ENCODE data around the gene DNAH3.

The DNAH3 gene

DNA sequence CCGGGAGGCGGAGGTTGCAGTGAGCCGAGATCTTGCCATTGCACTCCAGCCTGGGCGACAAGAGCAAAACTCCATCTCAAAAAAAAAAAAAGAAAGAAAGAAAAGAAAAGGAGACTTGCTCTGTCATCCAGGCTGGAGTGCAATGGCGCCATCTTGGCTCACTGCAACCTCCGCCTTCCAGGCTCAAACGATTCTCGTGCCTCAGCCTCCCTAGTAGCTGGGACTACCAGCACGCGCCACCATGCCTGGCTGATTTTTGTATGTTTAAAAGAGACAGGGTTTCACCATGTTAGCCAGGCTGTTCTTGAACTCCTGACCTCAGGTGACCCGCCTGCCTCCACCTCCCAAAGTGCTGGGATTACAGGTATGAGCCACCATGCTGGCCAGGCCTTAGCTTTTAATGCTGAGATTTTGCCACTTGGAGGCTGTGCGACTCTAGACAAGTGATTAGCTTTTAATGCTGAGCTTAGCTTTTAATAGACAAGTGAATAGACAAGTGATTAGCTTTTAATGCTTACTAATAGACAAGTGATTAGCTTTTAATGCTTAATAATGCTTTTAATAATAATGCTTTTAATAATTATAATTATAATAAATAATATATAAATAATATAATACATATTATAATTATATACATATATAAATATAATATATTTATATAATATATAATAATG, 17.4 kb upstream of the DNAH3 start:
- no peak overlapping the region for H3K9ac ChIP-seq (ENCODE audit: low read depth, low read length, poor library complexity, severe bottlenecking)
- no peaks in the 10 kb centered on the region; the same call in 1 of the 2 replicates for H3K36me3 ChIP-seq (ENCODE audit: insufficient read depth, low read length)
- H3K4me3 ChIP-seq (ENCODE audit: low read length, poor library complexity, severe bottlenecking) = no peak overlapping the region
- H2AFZ ChIP-seq (ENCODE audit: low read length) = no peak overlapping the region
- H3K9me2 ChIP-seq (replicated peaks; ENCODE audit: low read depth, low read length) = no peaks in the 10 kb centered on the region
- TF ChIP-seq, protein P1, sequence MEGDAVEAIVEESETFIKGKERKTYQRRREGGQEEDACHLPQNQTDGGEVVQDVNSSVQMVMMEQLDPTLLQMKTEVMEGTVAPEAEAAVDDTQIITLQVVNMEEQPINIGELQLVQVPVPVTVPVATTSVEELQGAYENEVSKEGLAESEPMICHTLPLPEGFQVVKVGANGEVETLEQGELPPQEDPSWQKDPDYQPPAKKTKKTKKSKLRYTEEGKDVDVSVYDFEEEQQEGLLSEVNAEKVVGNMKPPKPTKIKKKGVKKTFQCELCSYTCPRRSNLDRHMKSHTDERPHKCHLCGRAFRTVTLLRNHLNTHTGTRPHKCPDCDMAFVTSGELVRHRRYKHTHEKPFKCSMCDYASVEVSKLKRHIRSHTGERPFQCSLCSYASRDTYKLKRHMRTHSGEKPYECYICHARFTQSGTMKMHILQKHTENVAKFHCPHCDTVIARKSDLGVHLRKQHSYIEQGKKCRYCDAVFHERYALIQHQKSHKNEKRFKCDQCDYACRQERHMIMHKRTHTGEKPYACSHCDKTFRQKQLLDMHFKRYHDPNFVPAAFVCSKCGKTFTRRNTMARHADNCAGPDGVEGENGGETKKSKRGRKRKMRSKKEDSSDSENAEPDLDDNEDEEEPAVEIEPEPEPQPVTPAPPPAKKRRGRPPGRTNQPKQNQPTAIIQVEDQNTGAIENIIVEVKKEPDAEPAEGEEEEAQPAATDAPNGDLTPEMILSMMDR (conservative IDR thresholded peaks at IDR 0.05; ENCODE audit: low read length) = no peak
- no peak for TF ChIP-seq EZH2phosphoT487 (IDR thresholded peaks at IDR 0.05; ENCODE audit: borderline replicate concordance)
- no peaks in the 10 kb centered on the region for H3K79me2 ChIP-seq (ENCODE audit: insufficient read depth, low read length)
- H3K27me3 ChIP-seq (ENCODE audit: insufficient read depth, low read length, poor library complexity, severe bottlenecking) = no peaks in the 10 kb centered on the region
- no peaks in the 10 kb centered on the region for H4K20me1 ChIP-seq (ENCODE audit: insufficient read depth, low read length, poor library complexity, severe bottlenecking)
- H3K9me3 ChIP-seq (ENCODE audit: insufficient read depth, low read depth, low read length) = no peaks in the 10 kb centered on the region
- H3K4me1 ChIP-seq (ENCODE audit: insufficient read depth, low read length, poor library complexity, severe bottlenecking) = no peaks in the 10 kb centered on the region
- H3K4me2 ChIP-seq (ENCODE audit: low read depth, low read length, poor library complexity, severe bottlenecking) = no peak overlapping the region
- H3F3A ChIP-seq (ENCODE audit: low read depth) = no peaks in the 10 kb centered on the region

DNA sequence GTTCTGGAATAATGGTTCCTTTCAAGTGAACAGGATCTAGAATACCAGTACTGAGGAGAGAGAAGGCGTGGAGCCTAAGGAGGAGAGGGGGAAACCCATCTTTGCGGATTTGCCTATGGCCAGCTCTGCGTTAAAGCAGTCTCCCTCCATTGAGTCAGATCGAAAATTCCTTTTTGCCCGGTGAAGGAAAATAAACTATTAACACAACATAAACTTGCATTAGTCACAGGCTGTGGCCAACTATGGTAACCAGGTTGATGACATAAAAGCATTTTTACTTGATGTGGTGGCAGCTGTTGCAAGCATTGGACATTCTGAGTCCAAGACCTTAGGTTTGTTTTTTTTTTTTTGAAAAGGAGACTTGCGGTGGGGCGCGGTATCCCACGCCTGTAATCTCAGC, 16.7 kb upstream of the DNAH3 start:
- H3K79me2 ChIP-seq (ENCODE audit: insufficient read depth, low read length) = no peaks in the 10 kb centered on the region
- no peaks in the 10 kb centered on the region for H3K27me3 ChIP-seq (ENCODE audit: insufficient read depth, low read length, poor library complexity, severe bottlenecking)
- H3K36me3 ChIP-seq (ENCODE audit: insufficient read depth, low read length) = no peaks in the 10 kb centered on the region; the same call in 1 of the 2 replicates
- no peak overlapping the region for H3K4me2 ChIP-seq (ENCODE audit: low read depth, low read length, poor library complexity, severe bottlenecking)
- no peak overlapping the region for H3K9ac ChIP-seq (ENCODE audit: low read depth, low read length, poor library complexity, severe bottlenecking)
- no peaks in the 10 kb centered on the region for H3K4me1 ChIP-seq (ENCODE audit: insufficient read depth, low read length, poor library complexity, severe bottlenecking)
- H3K9me3 ChIP-seq (ENCODE audit: insufficient read depth, low read depth, low read length) = no peaks in the 10 kb centered on the region
- no peaks in the 10 kb centered on the region for H4K20me1 ChIP-seq (ENCODE audit: insufficient read depth, low read length, poor library complexity, severe bottlenecking)
- no peaks in the 10 kb centered on the region for H3F3A ChIP-seq (ENCODE audit: low read depth)
- H3K9me2 ChIP-seq (replicated peaks; ENCODE audit: low read depth, low read length) = no peaks in the 10 kb centered on the region
- no peak overlapping the region for H2AFZ ChIP-seq (ENCODE audit: low read length)
- H3K4me3 ChIP-seq (ENCODE audit: low read length, poor library complexity, severe bottlenecking) = no peak overlapping the region
- TF ChIP-seq, protein P1 (conservative IDR thresholded peaks at IDR 0.05; ENCODE audit: low read length) = no peak
- no peak for TF ChIP-seq EZH2phosphoT487 (IDR thresholded peaks at IDR 0.05; ENCODE audit: borderline replicate concordance)

DNA sequence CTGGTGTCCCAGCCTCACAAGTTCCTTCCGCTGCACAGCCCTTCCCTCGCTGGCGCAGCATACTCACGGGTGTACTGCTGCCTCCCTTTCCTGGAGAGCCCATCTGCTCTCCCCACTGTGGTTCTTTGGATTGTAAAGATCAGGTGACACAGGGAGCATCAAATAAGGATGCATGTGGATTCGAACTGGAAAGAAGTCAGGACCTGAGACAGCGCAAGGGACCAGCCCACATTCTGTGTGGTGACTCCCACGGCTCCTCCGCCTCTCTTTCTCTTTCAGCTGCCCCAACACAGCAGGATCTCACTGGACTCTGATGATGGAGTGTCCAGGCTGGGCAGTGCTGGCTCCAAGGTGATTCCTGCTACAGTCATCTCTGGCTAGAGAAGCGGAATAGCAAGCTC, 15.9 kb upstream of the DNAH3 start:
- no peaks in the 10 kb centered on the region for H4K20me1 ChIP-seq (ENCODE audit: insufficient read depth, low read length, poor library complexity, severe bottlenecking)
- H2AFZ ChIP-seq (ENCODE audit: low read length) = no peak overlapping the region
- H3K9ac ChIP-seq (ENCODE audit: low read depth, low read length, poor library complexity, severe bottlenecking) = no peak overlapping the region
- H3K36me3 ChIP-seq (ENCODE audit: insufficient read depth, low read length) = no peaks in the 10 kb centered on the region; the same call in 1 of the 2 replicates
- H3K79me2 ChIP-seq (ENCODE audit: insufficient read depth, low read length) = no peaks in the 10 kb centered on the region
- no peak overlapping the region for H3K4me3 ChIP-seq (ENCODE audit: low read length, poor library complexity, severe bottlenecking)
- H3K4me2 ChIP-seq (ENCODE audit: low read depth, low read length, poor library complexity, severe bottlenecking) = no peak overlapping the region
- H3K4me1 ChIP-seq (ENCODE audit: insufficient read depth, low read length, poor library complexity, severe bottlenecking) = no peaks in the 10 kb centered on the region
- no peaks in the 10 kb centered on the region for H3F3A ChIP-seq (ENCODE audit: low read depth)
- no peaks in the 10 kb centered on the region for H3K27me3 ChIP-seq (ENCODE audit: insufficient read depth, low read length, poor library complexity, severe bottlenecking)
- no peaks in the 10 kb centered on the region for H3K9me2 ChIP-seq (replicated peaks; ENCODE audit: low read depth, low read length)
- TF ChIP-seq, protein P1 (conservative IDR thresholded peaks at IDR 0.05; ENCODE audit: low read length) = no peak
- no peak for TF ChIP-seq EZH2phosphoT487 (IDR thresholded peaks at IDR 0.05; ENCODE audit: borderline replicate concordance)
- H3K9me3 ChIP-seq (ENCODE audit: insufficient read depth, low read depth, low read length) = no peaks in the 10 kb centered on the region

Measured in Loucy (cell line).